CD4-positive, alpha-beta T cell (primary cell): ENCODE results near the gene ESYT2. TPM values are rescaled to one million over a fixed set of nuclear protein-coding genes. Genes with fewer than 3 reads are reported as not detected.

Experiments used
- ATAC-seq: fragments of 200-7000 bp; cut with Tn5 transposase; one replicate; pipeline ENCODE4 v1.10.0; 2022; ENCODE audit warnings: mild to moderate bottlenecking; ENCODE audit not compliant: poor library complexity
- CTCF ChIA-PET: fragments of 350-600 bp; sonication (Branson Sonifier 250); formaldehyde crosslinking; loops from one replicate; lab custom pipeline; 2021; ENCODE audit warnings: antibody characterized with exemption, inconsistent platforms; lab: Charles Lee
- POLR2A ChIA-PET: fragments of 350-600 bp; sonication (Branson Sonifier 250); formaldehyde crosslinking; loops from one replicate; lab custom pipeline; 2021; ENCODE audit warnings: antibody characterized with exemption, inconsistent platforms; lab: Charles Lee
- DNase-seq, 14 experiments: peaks; one replicate each; pipeline ENCODE4 v3.0.0-alpha.2; 2013 to 2020; ENCODE audit warnings: mixed read lengths in 2 of 14
- H3K27ac ChIP-seq, 2 donors: one replicate each; pipeline versions ENCODE4 v1.5.1 to v1.7.0; 2013; ENCODE audit warnings: low read length in 2 of 2, low read depth in 1 of 2, mild to moderate bottlenecking in 1 of 2
- H3K27me3 ChIP-seq, 2 experiments: 1 replicate in 1 of 2; 2 replicates in 1 of 2; pipeline versions ENCODE4 v1.6.1 to v1.7.0; 2013; ENCODE audit warnings: low read length in 2 of 2, control low read depth in 1 of 2, mild to moderate bottlenecking in 1 of 2, moderate library complexity in 1 of 2; ENCODE audit not compliant: insufficient read depth in 2 of 2, control insufficient read depth in 1 of 2
- H3K36me3 ChIP-seq: one replicate; pipeline ENCODE4 v1.6.1; 2013; ENCODE audit warnings: low read length, control low read depth; ENCODE audit not compliant: insufficient read depth
- H3K4me1 ChIP-seq: one replicate; pipeline ENCODE4 v1.6.1; 2013; ENCODE audit warnings: low read length, control low read depth; ENCODE audit not compliant: insufficient read depth
- H3K4me3 ChIP-seq: one replicate; pipeline ENCODE4 v1.5.1; 2013; ENCODE audit warnings: mild to moderate bottlenecking, low read length, moderate library complexity
- H3K9me3 ChIP-seq, 2 experiments: 1 replicate in 1 of 2; 2 replicates in 1 of 2; pipeline versions ENCODE4 v1.6.1 to v1.7.0; 2013; ENCODE audit warnings: low read length in 2 of 2, mild to moderate bottlenecking in 2 of 2, control low read depth in 1 of 2, moderate library complexity in 1 of 2; ENCODE audit not compliant: control insufficient read depth in 1 of 2, insufficient read depth in 1 of 2
- H3K27ac Mint-ChIP-seq: one replicate; pipeline ENCODE4 v1.8.0; 2020; ENCODE audit warnings: mixed read lengths
- H3K27me3 Mint-ChIP-seq: one replicate; pipeline ENCODE4 v1.8.0; 2021; ENCODE audit warnings: mixed read lengths
- H3K36me3 Mint-ChIP-seq: one replicate; pipeline ENCODE4 v1.8.0; 2021; ENCODE audit warnings: low read depth, mixed read lengths
- H3K4me1 Mint-ChIP-seq: one replicate; pipeline ENCODE4 v1.8.0; 2021; ENCODE audit warnings: low read depth, mixed read lengths
- H3K4me3 Mint-ChIP-seq: one replicate; pipeline ENCODE4 v1.8.0; 2020; ENCODE audit warnings: mild to moderate bottlenecking, mixed read lengths
- H3K9me3 Mint-ChIP-seq: one replicate; pipeline ENCODE4 v1.8.0; 2020; ENCODE audit warnings: mixed read lengths
- intact Hi-C, 2 experiments: fragments of 100-400 bp; cut with DNase I in 1 of 2; cut with micrococcal nuclease in 1 of 2; formaldehyde crosslinking; loops; one replicate each; pipeline versions ENCODE4 v1.15.1 to v1.9.0; 2023 to 2025; cut with DNase I, micrococcal nuclease
- total RNA-seq, 174 experiments: library from RNA in 2 of 174; stranded (reverse) in 2 of 174; gene quantifications; one replicate each; pipeline ENCODE4 v1.2.3 and lab custom pipeline; 2021 to 2026
- TF ChIP-seq, protein P1 (sequence below): fragments of 200-600 bp; IDR thresholded peaks from one replicate; pipeline ENCODE4 v1.8.0; 2022; ENCODE audit warnings: antibody characterized with exemption, mild to moderate bottlenecking

Gene ESYT2
- total RNA-seq, 2 experiments from 2014 or later = 106 to 112 TPM

DNA sequence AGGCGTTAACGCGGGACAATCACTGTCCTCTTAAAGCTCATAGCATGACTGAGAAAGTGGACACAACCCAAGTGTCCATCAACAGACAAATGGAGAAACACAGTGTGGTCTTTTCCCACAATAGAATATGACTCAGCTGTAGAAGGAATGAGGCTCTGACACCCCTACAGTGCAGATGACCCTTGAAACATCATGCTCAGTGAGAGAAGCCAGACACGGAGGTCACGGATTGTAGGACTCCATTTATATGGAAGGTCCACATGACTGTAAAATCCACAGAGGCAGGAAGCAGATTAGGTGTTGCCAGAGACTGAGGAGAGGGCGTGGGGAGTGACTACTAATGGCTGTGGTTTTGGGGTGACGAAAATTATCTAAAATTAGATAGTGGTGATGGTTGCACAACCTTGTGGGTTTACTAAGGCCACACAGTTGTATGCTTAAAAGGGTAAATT, 118.6 kb downstream of the ESYT2 start:
- Mint-ChIP-seq H3K4me3 (no peak overlapping the region), H3K27ac (no peak overlapping the region), H3K27me3 (peaks cover 7% of the 10 kb centered on the region), H3K9me3 (no peaks in the 10 kb centered on the region), H3K4me1 (peaks cover 18% of the 10 kb centered on the region), H3K36me3 (no peaks in the 10 kb centered on the region)
- POLR2A ChIA-PET = no interaction called here
- intact Hi-C loops = no loop called here
- peaks cover 20% of the 10 kb centered on the region for H3K4me1 ChIP-seq
- ATAC-seq (peak; percentile 51), DNase-seq (peak in 3 of 14 experiments; percentile 49 to 71 (median 60))
- no peak overlapping the region for H3K4me3 ChIP-seq
- no peak overlapping the region for H3K27ac ChIP-seq
- no peaks in the 10 kb centered on the region for H3K36me3 ChIP-seq
- TF ChIP-seq, protein P1, sequence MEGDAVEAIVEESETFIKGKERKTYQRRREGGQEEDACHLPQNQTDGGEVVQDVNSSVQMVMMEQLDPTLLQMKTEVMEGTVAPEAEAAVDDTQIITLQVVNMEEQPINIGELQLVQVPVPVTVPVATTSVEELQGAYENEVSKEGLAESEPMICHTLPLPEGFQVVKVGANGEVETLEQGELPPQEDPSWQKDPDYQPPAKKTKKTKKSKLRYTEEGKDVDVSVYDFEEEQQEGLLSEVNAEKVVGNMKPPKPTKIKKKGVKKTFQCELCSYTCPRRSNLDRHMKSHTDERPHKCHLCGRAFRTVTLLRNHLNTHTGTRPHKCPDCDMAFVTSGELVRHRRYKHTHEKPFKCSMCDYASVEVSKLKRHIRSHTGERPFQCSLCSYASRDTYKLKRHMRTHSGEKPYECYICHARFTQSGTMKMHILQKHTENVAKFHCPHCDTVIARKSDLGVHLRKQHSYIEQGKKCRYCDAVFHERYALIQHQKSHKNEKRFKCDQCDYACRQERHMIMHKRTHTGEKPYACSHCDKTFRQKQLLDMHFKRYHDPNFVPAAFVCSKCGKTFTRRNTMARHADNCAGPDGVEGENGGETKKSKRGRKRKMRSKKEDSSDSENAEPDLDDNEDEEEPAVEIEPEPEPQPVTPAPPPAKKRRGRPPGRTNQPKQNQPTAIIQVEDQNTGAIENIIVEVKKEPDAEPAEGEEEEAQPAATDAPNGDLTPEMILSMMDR = no peak
- H3K27me3 ChIP-seq = no peaks in the 10 kb centered on the region
- peaks cover 0 to 25% of the 10 kb centered on the region in 2 experiments for H3K9me3 ChIP-seq
- CTCF ChIA-PET = no interaction called here

DNA sequence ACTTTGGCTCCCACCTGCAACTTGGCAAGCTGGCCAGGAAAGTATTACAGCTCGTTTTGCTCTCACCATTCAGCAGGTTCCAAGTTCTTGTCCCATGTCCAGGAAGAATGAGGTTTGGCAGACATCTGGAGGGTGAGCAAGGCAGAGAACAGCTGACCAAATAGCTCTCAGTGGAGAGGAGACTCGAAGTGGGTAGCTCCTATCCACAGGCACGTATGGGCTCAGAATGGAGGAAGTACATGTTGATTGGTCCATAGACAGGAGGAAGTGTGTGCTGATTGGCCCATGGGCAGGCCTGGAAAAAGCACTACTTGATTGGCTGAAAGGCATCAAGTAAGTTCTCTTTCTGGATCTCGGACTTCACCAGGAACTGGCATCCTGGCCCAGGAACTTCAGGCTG, 121.7 kb downstream of the ESYT2 start:
- Mint-ChIP-seq H3K9me3 (no peaks in the 10 kb centered on the region), H3K4me3 (peak overlapping the region; percentile 4), H3K4me1 (peaks cover 34% of the 10 kb centered on the region), H3K36me3 (no peaks in the 10 kb centered on the region), H3K27ac (peak overlapping the region; percentile 24), H3K27me3 (peaks cover 7% of the 10 kb centered on the region)
- Histone ChIP-seq H3K4me1 (peaks cover 36% of the 10 kb centered on the region), H3K9me3 (peaks cover 0 to 19% of the 10 kb centered on the region in 2 experiments), H3K27ac (no peak overlapping the region), H3K36me3 (no peaks in the 10 kb centered on the region), H3K27me3 (no peaks in the 10 kb centered on the region), H3K4me3 (no peak overlapping the region)
- ATAC-seq (no peak), DNase-seq (no peak)
- ChIA-PET CTCF (interaction anchor here (1.5 kb wide), 1 partner anchor 8 kb away, joined by 3 read pairs; no protein-coding TSS in a partner anchor), POLR2A (no interaction called here)
- intact Hi-C loops = loop anchor here (10.0 kb wide), 2 partner anchors 117 to 1563 kb away; partner anchors contain the start of gene ESYT2 (in 1 of the 2)
- TF ChIP-seq, protein P1 = no peak

DNA sequence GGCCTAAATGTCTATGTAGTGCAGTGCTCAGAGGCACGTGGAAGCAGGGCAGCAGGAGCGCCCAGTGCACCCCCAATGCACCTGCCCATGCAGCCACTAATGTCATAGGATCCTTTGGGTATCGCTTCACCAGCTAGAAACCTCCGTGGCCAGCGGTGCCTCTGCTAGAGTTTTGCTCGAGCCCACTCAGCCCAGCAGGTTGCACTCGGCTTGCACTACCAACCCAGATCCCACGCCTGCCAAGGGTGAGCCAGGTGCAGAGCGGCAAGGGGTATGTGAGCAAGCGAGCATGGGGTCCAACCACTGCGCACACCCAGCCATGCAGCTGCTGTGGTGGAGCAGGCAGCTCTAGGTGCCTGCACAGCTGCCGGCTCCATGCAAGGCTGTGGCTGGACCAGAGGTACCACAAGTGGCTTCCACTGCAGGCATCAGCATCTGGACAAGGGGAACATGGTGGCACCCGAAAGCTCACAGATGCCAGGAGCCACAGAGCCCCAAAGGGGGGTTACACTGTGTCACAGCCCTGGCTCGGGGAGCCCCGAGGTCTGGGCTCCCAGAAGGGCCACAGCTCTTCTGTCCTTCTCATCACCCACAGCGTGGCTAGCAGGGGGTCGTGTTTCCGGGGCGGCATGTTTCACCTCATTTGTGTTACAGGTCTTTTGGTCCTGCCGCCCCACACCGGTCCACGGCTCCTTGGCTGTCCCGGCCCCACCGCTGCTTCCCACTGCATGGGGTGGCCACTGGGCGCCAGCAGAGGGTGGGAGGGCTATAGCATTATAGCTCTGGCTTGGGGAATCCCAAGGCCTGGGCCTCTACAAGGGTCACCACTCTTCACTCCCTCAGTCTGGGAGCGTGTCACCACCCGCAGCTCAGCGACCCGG, 122.4 kb downstream of the ESYT2 start:
- ATAC-seq = no peak
- no peaks in the 10 kb centered on the region for H3K36me3 Mint-ChIP-seq
- ChIA-PET CTCF (interaction anchor here (1.5 kb wide), 2 partner anchors 8 to 11 kb away, joined by 3 read pairs; no protein-coding TSS in a partner anchor), POLR2A (no interaction called here)
- Histone ChIP-seq H3K4me1 (peaks cover 29% of the 10 kb centered on the region), H3K4me3 (no peak overlapping the region), H3K9me3 (peaks cover 0 to 13% of the 10 kb centered on the region in 2 experiments), H3K27me3 (no peaks in the 10 kb centered on the region), H3K36me3 (no peaks in the 10 kb centered on the region), H3K27ac (no peak overlapping the region)
- TF ChIP-seq, protein P1 = no peak
- peaks cover 30% of the 10 kb centered on the region for H3K4me1 Mint-ChIP-seq
- no peaks in the 10 kb centered on the region for H3K9me3 Mint-ChIP-seq
- peak overlapping the region; percentile 68 for H3K4me3 Mint-ChIP-seq
- peaks cover 5% of the 10 kb centered on the region for H3K27me3 Mint-ChIP-seq
- peak overlapping the region; percentile 62 for H3K27ac Mint-ChIP-seq
- intact Hi-C loops = loop anchor here (10.0 kb wide), 2 partner anchors 118 to 1562 kb away; partner anchors contain the start of gene ESYT2 (in 1 of the 2)
- no peak for DNase-seq
